Measurements from ENCODE around the gene TMEM150B. TPM values are rescaled to one million over a fixed set of nuclear protein-coding genes. Genes with fewer than 3 reads are reported as not detected.
"Not testable (repeated sequence)": the region's sequence is repeated elsewhere in the genome, so short reads cannot be mapped to it uniquely, and the experiment has no call there.

TMEM150B gene
- total RNA-seq, 1 donor from 2014 or later, result not detected

- no peaks in the 10 kb centered on the region for H3K27me3 Mint-ChIP-seq (ENCODE audit: low read depth)
- no peak for DNase-seq (ENCODE audit: low spot score)
- H3K9me3 Mint-ChIP-seq (ENCODE audit: low read depth), result no peaks in the 10 kb centered on the region
- peak overlapping the region; percentile 78 for H3K4me3 Mint-ChIP-seq (ENCODE audit: unreplicated experiment)
- TF ChIP-seq, protein P1, sequence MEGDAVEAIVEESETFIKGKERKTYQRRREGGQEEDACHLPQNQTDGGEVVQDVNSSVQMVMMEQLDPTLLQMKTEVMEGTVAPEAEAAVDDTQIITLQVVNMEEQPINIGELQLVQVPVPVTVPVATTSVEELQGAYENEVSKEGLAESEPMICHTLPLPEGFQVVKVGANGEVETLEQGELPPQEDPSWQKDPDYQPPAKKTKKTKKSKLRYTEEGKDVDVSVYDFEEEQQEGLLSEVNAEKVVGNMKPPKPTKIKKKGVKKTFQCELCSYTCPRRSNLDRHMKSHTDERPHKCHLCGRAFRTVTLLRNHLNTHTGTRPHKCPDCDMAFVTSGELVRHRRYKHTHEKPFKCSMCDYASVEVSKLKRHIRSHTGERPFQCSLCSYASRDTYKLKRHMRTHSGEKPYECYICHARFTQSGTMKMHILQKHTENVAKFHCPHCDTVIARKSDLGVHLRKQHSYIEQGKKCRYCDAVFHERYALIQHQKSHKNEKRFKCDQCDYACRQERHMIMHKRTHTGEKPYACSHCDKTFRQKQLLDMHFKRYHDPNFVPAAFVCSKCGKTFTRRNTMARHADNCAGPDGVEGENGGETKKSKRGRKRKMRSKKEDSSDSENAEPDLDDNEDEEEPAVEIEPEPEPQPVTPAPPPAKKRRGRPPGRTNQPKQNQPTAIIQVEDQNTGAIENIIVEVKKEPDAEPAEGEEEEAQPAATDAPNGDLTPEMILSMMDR (IDR thresholded peaks at IDR 0.05), result no peak
- peaks cover 33% of the 10 kb centered on the region for H3K4me1 Mint-ChIP-seq (ENCODE audit: low read depth)
- no peaks in the 10 kb centered on the region for H3K36me3 Mint-ChIP-seq (ENCODE audit: low read depth)
- H3K27ac Mint-ChIP-seq (ENCODE audit: unreplicated experiment), result peak overlapping the region; percentile 87
Observed at GRCh38 chr19:55339889-55340783, 15.0 kb upstream of the TMEM150B start.

DNA sequence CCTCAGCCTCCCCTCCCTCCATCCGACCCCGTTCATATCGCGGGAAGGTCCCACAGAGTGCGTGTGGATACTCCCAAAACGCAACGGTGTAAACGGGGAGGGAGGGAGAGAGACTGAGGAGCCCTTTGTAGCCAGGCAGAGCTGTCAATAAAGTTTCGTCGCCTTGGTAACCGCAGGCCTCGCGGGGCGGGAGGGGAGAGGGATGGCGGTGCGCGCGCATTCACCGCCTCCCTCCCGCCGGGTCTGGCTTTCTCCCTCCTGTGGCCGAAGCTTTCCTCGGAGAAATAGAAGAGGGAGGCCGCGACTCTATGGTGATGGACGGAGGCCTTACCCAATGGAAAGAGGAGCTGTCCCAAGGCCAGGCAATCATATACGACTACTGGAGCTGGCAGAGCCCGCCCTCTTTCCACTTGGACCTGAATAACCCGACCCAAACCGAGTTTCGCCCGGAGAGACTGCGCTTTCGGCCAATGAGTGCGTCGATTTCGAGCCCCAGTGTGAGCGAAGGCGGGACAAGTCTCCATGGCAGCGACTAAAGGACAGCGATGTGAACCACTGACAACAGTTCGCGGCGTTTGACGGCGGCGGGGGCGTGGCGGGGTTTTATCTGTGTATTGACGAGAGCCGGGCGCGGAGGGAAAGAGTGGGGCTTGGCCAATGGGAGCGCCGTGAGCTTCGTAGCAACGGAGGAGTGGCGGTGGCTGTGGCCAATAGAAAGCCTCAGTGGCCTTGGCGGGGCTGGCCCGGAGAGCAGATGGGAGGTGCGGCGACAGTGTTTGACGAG, 14.2 kb upstream of the TMEM150B start, which contains the start of gene KMT5C:
Gene KMT5C (plus strand): TSS at position 772 of the 784 bp plus-strand sequence. CDS start 2,061 bp downstream, outside the sequence.
- TF ChIP-seq, protein P1 (IDR thresholded peaks at IDR 0.05), result peak; percentile 57
- H3K36me3 Mint-ChIP-seq (ENCODE audit: low read depth), result no peaks in the 10 kb centered on the region
- H3K4me3 Mint-ChIP-seq (ENCODE audit: unreplicated experiment), result peak within 1 kb of the TSS; percentile 78
- H3K27ac Mint-ChIP-seq (ENCODE audit: unreplicated experiment), result peak within 1 kb of the TSS; percentile 99
- no peaks in the 10 kb centered on the region for H3K27me3 Mint-ChIP-seq (ENCODE audit: low read depth)
- peak; percentile 100 for DNase-seq (ENCODE audit: low spot score)
- H3K4me1 Mint-ChIP-seq (ENCODE audit: low read depth), result peaks cover 26% of the 10 kb centered on the region
- H3K9me3 Mint-ChIP-seq (ENCODE audit: low read depth), result no peaks in the 10 kb centered on the region

DNA sequence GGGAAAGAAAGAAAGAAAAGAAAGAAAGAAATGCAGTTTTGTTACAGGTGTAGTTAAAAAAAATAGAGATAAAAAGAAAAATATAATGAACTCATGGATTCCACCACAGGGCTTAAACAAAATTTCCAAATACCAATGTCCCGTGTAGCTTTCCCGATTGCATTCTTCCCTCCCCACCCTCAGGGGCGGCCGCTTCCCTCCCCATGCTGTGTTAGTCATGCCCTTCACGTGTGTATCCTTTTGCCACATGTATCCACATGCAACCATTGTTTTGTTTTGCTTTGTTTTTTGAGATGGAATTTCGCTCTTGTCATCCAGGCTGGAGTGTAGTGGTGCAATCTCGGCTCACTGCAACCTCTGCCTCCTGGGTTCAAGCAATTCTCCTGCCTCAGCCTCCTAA, 11.0 kb upstream of the TMEM150B start:
- no peak for DNase-seq (ENCODE audit: low spot score)
- no peaks in the 10 kb centered on the region for H3K27me3 Mint-ChIP-seq (ENCODE audit: low read depth)
- H3K4me3 Mint-ChIP-seq (ENCODE audit: unreplicated experiment), result no peak overlapping the region
- H3K4me1 Mint-ChIP-seq (ENCODE audit: low read depth), result peaks cover 19% of the 10 kb centered on the region
- no peaks in the 10 kb centered on the region for H3K9me3 Mint-ChIP-seq (ENCODE audit: low read depth)
- no peak overlapping the region for H3K27ac Mint-ChIP-seq (ENCODE audit: unreplicated experiment)
- H3K36me3 Mint-ChIP-seq (ENCODE audit: low read depth), result no peaks in the 10 kb centered on the region
- TF ChIP-seq, protein P1 (IDR thresholded peaks at IDR 0.05), result no peak

DNA sequence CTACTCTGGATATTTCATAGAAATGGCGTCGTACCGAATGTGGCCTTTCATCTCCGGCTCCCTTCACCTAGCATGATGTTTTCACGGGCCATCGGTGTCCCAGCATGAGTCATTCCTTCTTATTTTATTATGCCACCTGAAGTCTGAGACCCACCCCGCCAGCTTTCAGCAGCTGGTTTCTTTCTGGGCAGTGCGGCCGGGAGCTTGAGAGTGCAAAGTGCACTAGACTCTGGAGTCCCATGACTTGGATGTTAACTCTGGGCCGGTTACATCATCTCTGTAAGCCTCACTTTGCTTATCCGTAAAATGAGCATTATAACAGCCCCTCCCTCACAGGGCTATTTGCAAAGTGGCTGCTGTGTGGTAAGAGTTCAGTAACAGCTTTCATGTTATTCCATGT, 8.7 kb upstream of the TMEM150B start:
- H3K4me3 Mint-ChIP-seq (ENCODE audit: unreplicated experiment), result no peak overlapping the region
- no peaks in the 10 kb centered on the region for H3K27me3 Mint-ChIP-seq (ENCODE audit: low read depth)
- no peaks in the 10 kb centered on the region for H3K9me3 Mint-ChIP-seq (ENCODE audit: low read depth)
- H3K36me3 Mint-ChIP-seq (ENCODE audit: low read depth), result no peaks in the 10 kb centered on the region
- H3K27ac Mint-ChIP-seq (ENCODE audit: unreplicated experiment), result no peak overlapping the region
- no peak for DNase-seq (ENCODE audit: low spot score)
- TF ChIP-seq, protein P1 (IDR thresholded peaks at IDR 0.05), result no peak
- H3K4me1 Mint-ChIP-seq (ENCODE audit: low read depth), result peaks cover 4% of the 10 kb centered on the region

DNA sequence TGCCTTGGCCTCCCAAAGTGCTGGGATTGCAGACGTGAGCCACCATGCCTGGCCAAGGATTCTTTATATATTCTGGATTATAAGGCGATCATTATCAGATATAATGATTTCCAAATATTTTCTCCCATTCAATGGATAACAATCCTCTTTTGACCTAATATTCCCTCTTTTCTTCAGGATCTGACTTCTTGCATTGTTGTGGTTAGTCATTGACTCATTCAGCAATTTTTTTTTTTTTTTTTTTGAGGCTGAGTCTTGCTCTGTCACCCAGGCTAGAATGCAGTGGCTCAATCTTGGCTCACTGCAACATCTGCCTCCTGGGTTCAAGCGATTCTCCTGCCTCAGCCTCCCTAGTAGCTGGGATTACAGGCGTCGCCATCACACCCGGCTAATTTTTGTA, 4.7 kb upstream of the TMEM150B start:
- not testable (repeated sequence) for H3K36me3 Mint-ChIP-seq (ENCODE audit: low read depth); H3K27ac Mint-ChIP-seq (ENCODE audit: unreplicated experiment); H3K4me1 Mint-ChIP-seq (ENCODE audit: low read depth); H3K4me3 Mint-ChIP-seq (ENCODE audit: unreplicated experiment); DNase-seq (ENCODE audit: low spot score); H3K9me3 Mint-ChIP-seq (ENCODE audit: low read depth); H3K27me3 Mint-ChIP-seq (ENCODE audit: low read depth)

GRCh38 chr19:55328774-55329318, 3.7 kb upstream of the TMEM150B start:
- not testable (repeated sequence) for DNase-seq (ENCODE audit: low spot score)

More at GRCh38 chr19:55328774-55329318, 3.7 kb upstream of the TMEM150B start:
- H3K4me3 Mint-ChIP-seq (ENCODE audit: unreplicated experiment); H3K9me3 Mint-ChIP-seq (ENCODE audit: low read depth); H3K4me1 Mint-ChIP-seq (ENCODE audit: low read depth); H3K27me3 Mint-ChIP-seq (ENCODE audit: low read depth); H3K36me3 Mint-ChIP-seq (ENCODE audit: low read depth); H3K27ac Mint-ChIP-seq (ENCODE audit: unreplicated experiment): not testable (repeated sequence)
